Tibial artery (tissue), 4 donors: ENCODE results near the gene CCDC24.

Source experiments
- DNase-seq, 2 donors: peaks; one replicate each; pipeline ENCODE4 v3.0.0-alpha.2; 2019
- H3K27ac ChIP-seq, 2 donors: fragments of 200-600 bp; sonication (generic) in 1 of 2; 1 replicate in 1 of 2; 2 replicates in 1 of 2; pipeline ENCODE4 v1.5.1; 2018 to 2019; ENCODE audit warnings: mild to moderate bottlenecking in 1 of 2
- H3K27me3 ChIP-seq, 2 donors: fragments of 200-600 bp; sonication (generic) in 1 of 2; one replicate each; pipeline versions ENCODE4 v1.5.1 to v1.6.0; 2016 to 2019
- H3K36me3 ChIP-seq, 3 donors: fragments of 200-600 bp; sonication (generic) in 2 of 3; one replicate each; pipeline ENCODE4 v1.5.1; 2016 to 2019; ENCODE audit warnings: mild to moderate bottlenecking in 2 of 3
- H3K4me1 ChIP-seq, 4 donors: fragments of 200-600 bp; sonication (generic) in 2 of 4; 1 replicate in 3 of 4; 2 replicates in 1 of 4; pipeline ENCODE4 v1.5.1; 2016 to 2019
- H3K4me3 ChIP-seq, 2 donors: fragments of 200-600 bp; sonication (generic) in 1 of 2; 1 replicate in 1 of 2; 2 replicates in 1 of 2; pipeline ENCODE4 v1.5.1; 2018 to 2019; ENCODE audit warnings: mild to moderate bottlenecking in 2 of 2
- H3K9me3 ChIP-seq, 3 donors: fragments of 200-600 bp; sonication (generic) in 1 of 3; one replicate each; pipeline ENCODE4 v1.5.1; 2016 to 2019
- CTCF ChIP-seq, 2 experiments: fragments of 200-600 bp in 1 of 2; fragments of 450-650 bp in 1 of 2; IDR thresholded peaks; one replicate each; pipeline ENCODE4 v1.5.1; 2017 to 2019; ENCODE audit warnings: antibody characterized with exemption in 2 of 2, mild to moderate bottlenecking in 1 of 2, moderate library complexity in 1 of 2
- intact Hi-C: fragments of 100-400 bp; cut with DNase I; formaldehyde crosslinking; loops from one replicate; pipeline ENCODE4 v1.15.0; 2023; ENCODE audit warnings: low total_unique reads

The CCDC24 gene

GRCh38 chr1:43995984-43996732 is 4.8 kb downstream of the CCDC24 start:
- intact Hi-C loops, result no loop called here
- Histone ChIP-seq H3K9me3 (no peaks in the 10 kb centered on the region), H3K27ac (no peak overlapping the region), H3K4me1 (peaks cover 2 to 15% (median 6%) of the 10 kb centered on the region in 4 donors), H3K36me3 (peaks cover 0 to 27% (median 0%) of the 10 kb centered on the region in 3 donors), H3K4me3 (no peak overlapping the region), H3K27me3 (no peaks in the 10 kb centered on the region)
- no peak for DNase-seq
- TF ChIP-seq CTCF (IDR thresholded peaks at IDR 0.05), result no peak

GRCh38 chr1:43996733-43997115 is 5.3 kb downstream of the CCDC24 start:
- intact Hi-C loops, result no loop called here
- no peaks in the 10 kb centered on the region for H3K9me3 ChIP-seq
- H3K27me3 ChIP-seq, result no peaks in the 10 kb centered on the region
- TF ChIP-seq CTCF (IDR thresholded peaks at IDR 0.05), result no peak
- H3K4me1 ChIP-seq, result peaks cover 0 to 15% (median 5%) of the 10 kb centered on the region in 4 donors
- H3K27ac ChIP-seq, result no peak overlapping the region
- no peak for DNase-seq
- H3K4me3 ChIP-seq, result no peak overlapping the region
- peaks cover 0 to 33% (median 0%) of the 10 kb centered on the region in 3 donors for H3K36me3 ChIP-seq

- no peaks in the 10 kb centered on the region for H3K9me3 ChIP-seq
- no peaks in the 10 kb centered on the region for H3K27me3 ChIP-seq
- H3K4me1 ChIP-seq, result peaks cover 0 to 9% (median 0%) of the 10 kb centered on the region in 4 donors
- no peak for DNase-seq
- TF ChIP-seq CTCF (IDR thresholded peaks at IDR 0.05), result no peak
- intact Hi-C loops, result no loop called here
- H3K4me3 ChIP-seq, result no peak overlapping the region
- H3K36me3 ChIP-seq, result peaks cover 0 to 40% (median 6%) of the 10 kb centered on the region in 3 donors
- H3K27ac ChIP-seq, result no peak overlapping the region
Observed at GRCh38 chr1:43997295-43997999, 6.0 kb downstream of the CCDC24 start.

GRCh38 chr1:43998000-43998378 is 6.6 kb downstream of the CCDC24 start:
- no peak for DNase-seq
- intact Hi-C loops, result no loop called here
- no peak for TF ChIP-seq CTCF (IDR thresholded peaks at IDR 0.05)
- H3K4me1 ChIP-seq, result peaks cover 0 to 9% (median 0%) of the 10 kb centered on the region in 4 donors
- no peak overlapping the region for H3K27ac ChIP-seq
- H3K27me3 ChIP-seq, result no peaks in the 10 kb centered on the region
- H3K4me3 ChIP-seq, result no peak overlapping the region
- H3K36me3 ChIP-seq, result peaks cover 0 to 45% (median 6%) of the 10 kb centered on the region in 3 donors
- no peaks in the 10 kb centered on the region for H3K9me3 ChIP-seq

GRCh38 chr1:43999455-43999854 is 8.1 kb downstream of the CCDC24 start:
- H3K36me3 ChIP-seq, result peaks cover 0 to 48% (median 6%) of the 10 kb centered on the region in 3 donors
- TF ChIP-seq CTCF (IDR thresholded peaks at IDR 0.05), result no peak
- no peaks in the 10 kb centered on the region for H3K9me3 ChIP-seq
- H3K4me1 ChIP-seq, result peaks cover 0 to 9% (median 0%) of the 10 kb centered on the region in 4 donors
- no peak for DNase-seq
- intact Hi-C loops, result no loop called here
- no peak overlapping the region for H3K27ac ChIP-seq
- H3K27me3 ChIP-seq, result no peaks in the 10 kb centered on the region
- H3K4me3 ChIP-seq, result no peak overlapping the region
